ENCODE measurements around the gene THSD7A. TPM values are rescaled to one million over a fixed set of nuclear protein-coding genes. Genes with fewer than 3 reads are reported as not detected.

The THSD7A gene
- polyA plus RNA-seq, 4 donors, result 62.0 to 76.0 (median 72.8) TPM

DNA sequence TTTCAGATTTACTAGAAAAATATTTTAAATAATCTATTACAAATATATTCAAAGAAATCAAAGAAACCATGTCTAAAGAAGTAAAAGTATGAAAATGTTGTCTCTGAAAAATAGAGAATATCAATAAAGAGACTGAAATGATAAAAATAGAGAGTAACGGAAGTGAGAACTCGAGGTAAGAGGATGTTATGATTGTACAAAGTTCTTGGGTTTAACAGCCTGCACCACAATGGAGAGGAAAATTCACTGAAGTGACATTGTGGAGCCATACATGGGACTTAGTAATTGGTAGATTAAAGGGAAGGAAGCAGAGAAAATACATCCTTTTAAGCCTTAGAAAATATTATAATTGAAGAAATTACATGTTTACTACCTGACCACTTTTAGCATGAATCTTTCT is 77.9 kb downstream of the THSD7A start:
- no peak for DNase-seq (ENCODE audit: low read depth in 4 of 4, low spot score in 2 of 4)

GRCh38 chr7:11753433-11753832 is 78.6 kb downstream of the THSD7A start:
- DNase-seq (ENCODE audit: low read depth in 4 of 4, low spot score in 2 of 4), result no peak

DNA sequence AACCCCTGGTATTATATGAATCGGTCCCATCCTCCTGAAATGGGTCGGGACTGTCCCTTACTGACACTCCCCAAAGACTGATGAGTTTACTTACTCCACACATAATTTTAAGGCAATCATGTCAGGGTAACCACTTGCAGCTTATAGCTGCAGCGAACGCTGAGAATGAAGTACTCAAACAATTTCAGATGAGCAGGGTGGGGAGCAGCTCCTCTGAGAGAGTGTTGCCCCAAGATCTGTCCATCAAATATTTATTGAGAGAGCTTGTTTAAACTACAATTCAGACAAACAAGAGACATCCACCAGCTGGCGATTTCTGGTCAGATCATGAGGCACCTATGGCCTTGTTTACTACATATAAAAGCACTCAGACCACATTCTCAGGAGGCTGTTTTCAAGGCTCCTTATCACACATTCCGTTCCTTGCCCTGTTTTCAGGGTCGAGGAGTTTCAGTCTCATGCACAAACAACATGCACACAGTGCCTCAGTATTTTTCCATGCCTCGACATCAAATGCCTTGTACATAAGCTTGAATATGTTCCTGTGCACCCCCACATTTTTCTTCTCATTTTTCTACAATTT is 80.1 kb downstream of the THSD7A start:
- DNase-seq (ENCODE audit: low read depth in 4 of 4, low spot score in 2 of 4), result no peak

GRCh38 chr7:11751315-11751714 is 80.7 kb downstream of the THSD7A start:
- no peak for DNase-seq (ENCODE audit: low read depth in 4 of 4, low spot score in 2 of 4)

- no peak for DNase-seq (ENCODE audit: low read depth in 4 of 4, low spot score in 2 of 4)
These were observed 81.8 kb downstream of the THSD7A start for GRCh38 chr7:11750191-11750590.

DNA sequence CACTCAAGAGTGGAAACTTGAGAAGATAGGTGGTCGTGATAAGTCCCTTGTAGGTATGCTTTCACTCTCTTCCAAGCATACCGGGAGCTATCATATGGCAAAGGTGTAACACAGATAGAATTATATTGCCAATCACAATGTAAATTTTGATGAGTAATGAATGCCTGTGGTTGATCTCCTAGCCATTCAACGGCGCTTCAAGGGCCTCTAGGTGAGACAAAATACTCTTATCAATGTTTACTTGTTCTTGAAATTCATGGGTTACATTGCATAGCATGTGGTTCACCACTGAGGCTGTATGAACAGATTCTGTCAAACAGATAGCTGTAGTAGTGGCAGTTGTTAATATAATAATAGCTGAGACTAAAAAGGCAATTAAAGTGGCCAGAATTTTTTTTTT is 82.4 kb downstream of the THSD7A start:
- no peak for DNase-seq (ENCODE audit: low read depth in 4 of 4, low spot score in 2 of 4)

- no peak for DNase-seq (ENCODE audit: low read depth in 4 of 4, low spot score in 2 of 4)
These were observed 83.1 kb downstream of the THSD7A start for GRCh38 chr7:11748884-11749283.

GRCh38 chr7:11747715-11748485 is 84.1 kb downstream of the THSD7A start:
- no peak for DNase-seq (ENCODE audit: low read depth in 4 of 4, low spot score in 2 of 4)

DNA sequence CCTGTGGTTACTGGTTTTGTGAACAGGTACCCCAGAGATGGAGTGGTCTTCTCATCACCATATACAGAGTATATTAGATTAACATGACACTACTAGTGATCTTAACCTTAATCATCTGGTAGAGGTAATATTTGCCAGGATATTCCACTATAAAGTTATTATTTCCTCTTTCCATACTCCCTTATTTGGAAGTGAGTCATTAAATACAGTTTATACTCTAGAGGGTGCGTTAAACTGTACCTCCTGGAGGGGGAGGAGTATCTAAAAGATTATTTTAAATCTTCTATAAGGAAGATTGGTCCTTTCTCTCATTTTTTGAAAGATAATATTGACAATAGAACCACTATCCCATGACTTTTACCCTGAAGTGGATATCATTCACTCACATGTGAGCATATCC is 85.4 kb downstream of the THSD7A start:
- DNase-seq (ENCODE audit: low read depth in 4 of 4, low spot score in 2 of 4), result no peak

- DNase-seq (ENCODE audit: low read depth in 4 of 4, low spot score in 2 of 4), result no peak
These were observed 88.5 kb downstream of the THSD7A start for GRCh38 chr7:11743548-11743947.

- no peak for DNase-seq (ENCODE audit: low read depth in 4 of 4, low spot score in 2 of 4)
These were observed 89.0 kb downstream of the THSD7A start for GRCh38 chr7:11743016-11743415.

GRCh38 chr7:11742496-11742895 is 89.5 kb downstream of the THSD7A start:
- no peak for DNase-seq (ENCODE audit: low read depth in 4 of 4, low spot score in 2 of 4)

DNA sequence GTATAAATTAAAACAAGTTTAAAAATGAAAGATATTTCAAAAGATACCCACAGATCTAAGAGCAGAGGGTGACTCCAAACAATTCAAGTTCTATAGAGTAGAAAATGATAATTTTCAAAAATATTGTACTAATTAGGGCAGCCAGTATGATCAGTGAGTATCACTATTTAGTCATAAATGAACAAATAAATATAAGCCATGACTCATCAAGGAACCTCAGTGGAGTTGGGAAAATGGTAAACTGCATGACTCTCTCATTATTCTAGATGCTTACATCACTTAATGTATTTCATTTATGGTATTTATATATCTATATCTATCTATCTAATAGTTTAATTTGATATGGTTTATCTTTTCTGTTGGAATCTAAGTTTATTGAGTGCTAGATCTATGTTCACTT is 94.3 kb downstream of the THSD7A start:
- no peak for DNase-seq (ENCODE audit: low read depth in 4 of 4, low spot score in 2 of 4)

GRCh38 chr7:11732207-11732606 is 99.8 kb downstream of the THSD7A start:
- no peak for DNase-seq (ENCODE audit: low read depth in 4 of 4, low spot score in 2 of 4)

- no peak for DNase-seq (ENCODE audit: low read depth in 4 of 4, low spot score in 2 of 4)
These were observed 101.3 kb downstream of the THSD7A start for GRCh38 chr7:11730725-11731124.

DNA sequence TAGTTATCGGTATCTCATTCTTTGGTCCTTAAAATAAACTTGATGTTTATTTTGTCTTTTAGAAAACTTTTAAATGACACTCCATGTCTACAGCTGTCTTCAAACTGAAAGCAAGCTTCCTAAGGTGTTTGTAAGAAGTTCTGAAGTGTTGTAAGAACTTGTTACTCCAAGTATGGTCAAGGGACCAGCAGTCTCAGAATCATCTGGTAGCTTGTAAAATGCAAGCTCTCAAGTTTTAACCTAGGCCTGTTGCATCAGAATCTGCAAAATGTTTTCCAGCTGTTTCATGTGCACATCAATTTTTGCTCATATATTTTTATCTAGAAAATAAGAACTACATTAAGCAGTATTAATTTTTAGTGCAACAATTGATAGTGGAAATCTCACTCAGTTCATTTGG is 104.1 kb downstream of the THSD7A start:
- no peak for DNase-seq (ENCODE audit: low read depth in 4 of 4, low spot score in 2 of 4)

GRCh38 chr7:11726794-11727155 is 105.2 kb downstream of the THSD7A start:
- DNase-seq (ENCODE audit: low read depth in 4 of 4, low spot score in 2 of 4), result no peak

DNA sequence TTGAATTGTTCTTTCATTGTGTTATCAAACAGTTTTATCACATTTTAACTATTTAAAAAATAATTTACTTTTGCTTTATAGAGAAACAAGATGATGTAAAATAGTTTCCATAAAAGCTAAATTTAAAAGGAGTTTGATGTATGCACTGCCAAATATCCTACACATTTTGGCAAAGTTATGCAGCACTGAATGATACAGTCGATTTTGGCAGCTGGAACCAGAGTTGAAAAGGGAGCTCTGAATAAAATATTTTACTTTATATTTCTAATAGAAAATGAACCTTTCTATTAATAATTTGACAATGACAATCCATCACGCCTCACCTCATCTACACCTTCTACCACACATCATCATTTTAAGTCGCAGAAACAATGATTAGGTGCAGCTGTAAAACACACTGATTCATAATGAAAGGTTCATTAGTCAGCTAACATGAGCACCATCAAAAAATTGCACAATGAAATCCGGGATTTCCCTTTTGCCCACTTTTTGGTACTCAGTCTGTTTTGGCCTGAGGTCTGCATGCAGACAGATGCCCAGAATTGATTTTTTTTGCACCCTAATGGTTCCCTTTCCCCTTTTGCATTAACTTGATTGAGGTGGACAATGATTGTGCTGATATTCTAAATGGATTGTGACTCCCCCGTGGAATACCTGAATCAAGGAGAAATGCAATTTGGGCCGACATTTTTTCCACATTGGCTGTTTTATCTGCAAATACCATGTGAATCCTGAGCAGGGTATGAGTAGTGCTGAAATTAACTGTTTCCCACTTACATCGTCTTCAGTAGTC is 105.8 kb downstream of the THSD7A start:
- DNase-seq (ENCODE audit: low read depth in 4 of 4, low spot score in 2 of 4), result no peak

DNA sequence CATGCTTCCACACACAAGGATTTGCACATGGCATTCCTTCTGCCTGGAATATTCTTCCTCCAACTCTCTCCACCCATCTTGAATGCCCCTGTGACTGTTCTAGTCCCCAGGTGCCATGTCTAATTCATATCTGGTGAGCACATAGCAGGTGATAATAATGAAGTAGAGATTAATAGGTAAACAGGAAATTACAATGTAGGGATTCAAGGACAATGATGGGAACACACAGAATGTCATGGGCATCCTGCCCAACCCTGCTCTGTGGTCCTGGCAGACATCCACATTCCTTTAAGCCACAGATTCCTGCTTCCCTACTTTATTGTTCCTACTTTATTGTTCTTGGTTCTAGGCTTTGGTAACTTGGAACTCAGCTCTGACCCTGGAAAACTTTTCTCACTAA is 115.8 kb downstream of the THSD7A start:
- DNase-seq (ENCODE audit: low read depth in 4 of 4, low spot score in 2 of 4), result no peak

DNA sequence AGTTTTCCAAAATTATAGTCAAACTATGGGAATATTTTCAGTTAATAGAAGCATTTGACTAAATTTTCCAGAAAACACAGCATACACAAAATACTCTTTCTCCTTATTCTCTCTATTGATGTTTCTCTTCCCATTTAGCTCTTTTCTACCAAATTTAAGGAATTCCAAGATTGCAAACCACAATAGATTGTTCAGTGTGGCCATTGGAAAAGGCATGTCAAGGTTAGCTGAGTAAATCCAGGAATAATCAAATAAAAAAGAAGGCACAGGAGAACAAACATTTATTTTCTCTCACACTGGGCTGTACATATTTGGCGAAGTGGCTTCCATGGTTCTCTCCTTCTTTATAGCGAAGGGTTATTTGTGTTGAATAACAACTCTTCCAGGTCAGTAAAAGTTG is 117.3 kb downstream of the THSD7A start:
- DNase-seq (ENCODE audit: low read depth in 4 of 4, low spot score in 2 of 4), result no peak

DNA sequence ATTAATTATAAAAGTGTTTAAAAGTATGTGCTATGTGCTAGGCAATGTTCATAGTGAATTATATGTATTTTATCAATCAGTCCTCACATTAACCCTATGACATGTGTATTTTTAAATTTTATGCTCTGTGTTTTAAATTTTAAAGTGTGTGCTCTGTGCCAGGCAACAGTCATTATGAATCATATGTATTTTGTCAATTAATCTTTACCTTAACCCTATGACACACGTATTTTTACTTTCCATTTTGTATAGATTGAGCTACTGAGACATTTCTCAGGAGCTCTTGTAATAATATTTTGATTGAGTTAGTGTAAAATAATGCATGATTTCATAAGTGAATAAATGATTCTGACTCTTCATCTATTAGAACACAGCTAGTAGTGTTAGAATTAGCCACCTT is 117.8 kb downstream of the THSD7A start:
- DNase-seq (ENCODE audit: low read depth in 4 of 4, low spot score in 2 of 4), result no peak

DNA sequence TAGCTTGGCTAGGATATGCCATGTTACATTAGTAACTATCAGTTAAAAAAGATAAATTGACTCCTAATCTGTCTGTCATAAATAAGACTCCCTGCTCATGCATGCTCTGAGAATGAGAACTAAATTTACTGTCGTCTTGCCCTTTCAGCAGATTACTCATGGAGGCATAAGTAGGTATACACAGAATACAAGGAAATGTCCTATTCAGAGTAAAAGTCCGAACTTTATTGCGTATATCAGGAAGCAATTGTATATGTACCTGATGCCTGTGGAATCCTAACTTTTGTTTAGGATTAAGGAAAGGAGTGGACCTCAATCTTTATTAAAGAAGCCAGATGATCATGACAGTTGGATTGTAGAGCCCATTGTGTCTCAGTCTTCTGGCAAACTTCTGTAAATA is 118.6 kb downstream of the THSD7A start:
- DNase-seq (ENCODE audit: low read depth in 4 of 4, low spot score in 2 of 4), result no peak

Measured in left renal cortex interstitium (tissue), 4 donors.